ENCODE measurements around the gene FAR2.
A peak's percentile ranks its signal among the peaks of the same experiment; 100 is the strongest.
"Not testable (repeated sequence)": the region's sequence is repeated elsewhere in the genome, so short reads cannot be mapped to it uniquely, and the experiment has no call there.

Gene FAR2

GRCh38 chr12:29329411-29329810 lies 180.3 kb downstream of the FAR2 start:
- no peak for DNase-seq (ENCODE audit: low spot score)

- no peak for DNase-seq (ENCODE audit: low spot score)
Measured at GRCh38 chr12:29333178-29333577, 184.1 kb downstream of the FAR2 start.

- no peak for DNase-seq (ENCODE audit: low spot score)
Measured at GRCh38 chr12:29334937-29335336, 185.9 kb downstream of the FAR2 start.

GRCh38 chr12:29337325-29337724 lies 188.2 kb downstream of the FAR2 start:
- DNase-seq (ENCODE audit: low spot score) = no peak

GRCh38 chr12:29343022-29343799 lies 194.1 kb downstream of the FAR2 start:
- DNase-seq (ENCODE audit: low spot score) = no peak

- no peak for DNase-seq (ENCODE audit: low spot score)
Measured at GRCh38 chr12:29346769-29347421, 197.8 kb downstream of the FAR2 start.

GRCh38 chr12:29350080-29350479 lies 201.0 kb downstream of the FAR2 start:
- DNase-seq (ENCODE audit: low spot score) = peak; percentile 5

- no peak for DNase-seq (ENCODE audit: low spot score)
Measured at GRCh38 chr12:29354954-29355353, 205.9 kb downstream of the FAR2 start.

- DNase-seq (ENCODE audit: low spot score) = no peak
Measured at GRCh38 chr12:29365091-29365490, 216.0 kb downstream of the FAR2 start.

- DNase-seq (ENCODE audit: low spot score) = no peak
Measured at GRCh38 chr12:29374012-29374411, 224.9 kb downstream of the FAR2 start.

- no peak for DNase-seq (ENCODE audit: low spot score)
Measured at GRCh38 chr12:29374913-29375312, 225.8 kb downstream of the FAR2 start.

- no peak for DNase-seq (ENCODE audit: low spot score)
Measured at GRCh38 chr12:29376118-29376517, 227.0 kb downstream of the FAR2 start.

GRCh38 chr12:29380536-29381523 lies 231.8 kb downstream of the FAR2 start, which contains the start of gene ERGIC2:
Gene ERGIC2 (minus strand): TSS chr12:29381172. CDS start chr12:29371633, 9,539 bp downstream.
- DNase-seq (ENCODE audit: low spot score) = peak; percentile 91

- no peak for DNase-seq (ENCODE audit: low spot score)
Measured at GRCh38 chr12:29382251-29382650, 233.2 kb downstream of the FAR2 start.

GRCh38 chr12:29385194-29385593 lies 236.1 kb downstream of the FAR2 start:
- not testable (repeated sequence) for DNase-seq (ENCODE audit: low spot score)
